Measurements from ENCODE around the gene PID1.

PID1 gene

GRCh38 chr2:229174794-229175496, 96.1 kb downstream of the PID1 start:
- TF ChIP-seq CTCF (conservative IDR thresholded peaks at IDR 0.05; ENCODE audit: low read depth, low read length): no peak
- no peak overlapping the region for H3K27ac ChIP-seq
- H3K36me3 ChIP-seq (ENCODE audit: insufficient read depth): no peaks in the 10 kb centered on the region
- no peak overlapping the region for H3K9ac ChIP-seq
- no peaks in the 10 kb centered on the region for H3K79me2 ChIP-seq (ENCODE audit: insufficient read depth, low read depth)
- no peak overlapping the region for H3K4me3 ChIP-seq (IDR thresholded peaks at IDR 0.05; ENCODE audit: insufficient read depth, low read depth, low read length)
- no peak overlapping the region for H3K4me2 ChIP-seq
- H2AFZ ChIP-seq (ENCODE audit: low read depth): no peak overlapping the region
- no peaks in the 10 kb centered on the region for H3K4me1 ChIP-seq (ENCODE audit: low read depth, poor library complexity, severe bottlenecking)
- no peaks in the 10 kb centered on the region for H4K20me1 ChIP-seq (ENCODE audit: insufficient read depth)
- no peaks in the 10 kb centered on the region for H3K27me3 ChIP-seq (ENCODE audit: insufficient read depth, low read depth)

GRCh38 chr2:229173825-229174359, 97.2 kb downstream of the PID1 start:
- Histone ChIP-seq H4K20me1 (ENCODE audit: insufficient read depth) (no peaks in the 10 kb centered on the region), H2AFZ (ENCODE audit: low read depth) (no peak overlapping the region), H3K9ac (no peak overlapping the region), H3K79me2 (ENCODE audit: insufficient read depth, low read depth) (no peaks in the 10 kb centered on the region), H3K27me3 (ENCODE audit: insufficient read depth, low read depth) (no peaks in the 10 kb centered on the region), H3K4me3 (IDR thresholded peaks at IDR 0.05; ENCODE audit: insufficient read depth, low read depth, low read length) (no peak overlapping the region), H3K4me2 (no peak overlapping the region), H3K27ac (no peak overlapping the region), H3K4me1 (ENCODE audit: low read depth, poor library complexity, severe bottlenecking) (no peaks in the 10 kb centered on the region), H3K36me3 (ENCODE audit: insufficient read depth) (no peaks in the 10 kb centered on the region)
- no peak for TF ChIP-seq CTCF (conservative IDR thresholded peaks at IDR 0.05; ENCODE audit: low read depth, low read length)

- H3K9ac ChIP-seq: no peak overlapping the region
- no peak for TF ChIP-seq CTCF (conservative IDR thresholded peaks at IDR 0.05; ENCODE audit: low read depth, low read length)
- no peak overlapping the region for H2AFZ ChIP-seq (ENCODE audit: low read depth)
- H4K20me1 ChIP-seq (ENCODE audit: insufficient read depth): no peaks in the 10 kb centered on the region
- no peaks in the 10 kb centered on the region for H3K27me3 ChIP-seq (ENCODE audit: insufficient read depth, low read depth)
- H3K36me3 ChIP-seq (ENCODE audit: insufficient read depth): no peaks in the 10 kb centered on the region
- H3K79me2 ChIP-seq (ENCODE audit: insufficient read depth, low read depth): no peaks in the 10 kb centered on the region
- H3K4me1 ChIP-seq (ENCODE audit: low read depth, poor library complexity, severe bottlenecking): no peaks in the 10 kb centered on the region
- no peak overlapping the region for H3K27ac ChIP-seq
- H3K4me2 ChIP-seq: no peak overlapping the region
- no peak overlapping the region for H3K4me3 ChIP-seq (IDR thresholded peaks at IDR 0.05; ENCODE audit: insufficient read depth, low read depth, low read length)
Observed at GRCh38 chr2:229170916-229171315, 100.2 kb downstream of the PID1 start.

GRCh38 chr2:229170171-229170570, 100.9 kb downstream of the PID1 start:
- H4K20me1 ChIP-seq (ENCODE audit: insufficient read depth): no peaks in the 10 kb centered on the region
- no peaks in the 10 kb centered on the region for H3K4me1 ChIP-seq (ENCODE audit: low read depth, poor library complexity, severe bottlenecking)
- no peak overlapping the region for H3K9ac ChIP-seq
- H3K4me3 ChIP-seq (IDR thresholded peaks at IDR 0.05; ENCODE audit: insufficient read depth, low read depth, low read length): no peak overlapping the region
- no peaks in the 10 kb centered on the region for H3K27me3 ChIP-seq (ENCODE audit: insufficient read depth, low read depth)
- no peaks in the 10 kb centered on the region for H3K79me2 ChIP-seq (ENCODE audit: insufficient read depth, low read depth)
- H3K27ac ChIP-seq: no peak overlapping the region
- TF ChIP-seq CTCF (conservative IDR thresholded peaks at IDR 0.05; ENCODE audit: low read depth, low read length): no peak
- no peak overlapping the region for H2AFZ ChIP-seq (ENCODE audit: low read depth)
- H3K36me3 ChIP-seq (ENCODE audit: insufficient read depth): no peaks in the 10 kb centered on the region
- H3K4me2 ChIP-seq: no peak overlapping the region
